GM12801 (cell line): ENCODE data around the gene ORM1.

Experiments used
- TF ChIP-seq, protein P1 (sequence below): IDR thresholded peaks from one replicate; pipeline ENCODE4 v1.5.1; 2011; ENCODE audit warnings: control low read depth; ENCODE audit not compliant: insufficient read length; ENCODE audit errors: extremely low read depth

The ORM1 gene

DNA sequence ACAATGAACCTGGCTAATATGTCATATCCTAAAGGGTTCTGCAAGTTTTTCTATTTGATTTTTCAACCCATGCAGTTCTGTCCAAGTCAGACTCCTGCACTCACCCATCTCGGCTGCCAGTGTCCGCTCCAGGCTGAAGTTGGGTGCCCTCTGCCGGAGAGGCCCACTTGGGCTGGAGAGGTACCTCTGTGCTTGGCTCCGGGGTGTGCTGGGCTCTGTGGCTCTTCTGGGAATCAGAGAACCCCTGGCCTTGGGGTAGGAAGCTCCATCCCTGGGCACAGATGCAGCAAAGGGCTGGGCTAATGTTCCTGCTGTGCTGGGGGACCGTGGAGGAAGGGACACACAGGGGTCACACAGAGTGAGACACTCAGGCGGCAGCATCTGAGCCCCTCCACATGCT lies 32.9 kb downstream of the ORM1 start:
- TF ChIP-seq, protein P1, sequence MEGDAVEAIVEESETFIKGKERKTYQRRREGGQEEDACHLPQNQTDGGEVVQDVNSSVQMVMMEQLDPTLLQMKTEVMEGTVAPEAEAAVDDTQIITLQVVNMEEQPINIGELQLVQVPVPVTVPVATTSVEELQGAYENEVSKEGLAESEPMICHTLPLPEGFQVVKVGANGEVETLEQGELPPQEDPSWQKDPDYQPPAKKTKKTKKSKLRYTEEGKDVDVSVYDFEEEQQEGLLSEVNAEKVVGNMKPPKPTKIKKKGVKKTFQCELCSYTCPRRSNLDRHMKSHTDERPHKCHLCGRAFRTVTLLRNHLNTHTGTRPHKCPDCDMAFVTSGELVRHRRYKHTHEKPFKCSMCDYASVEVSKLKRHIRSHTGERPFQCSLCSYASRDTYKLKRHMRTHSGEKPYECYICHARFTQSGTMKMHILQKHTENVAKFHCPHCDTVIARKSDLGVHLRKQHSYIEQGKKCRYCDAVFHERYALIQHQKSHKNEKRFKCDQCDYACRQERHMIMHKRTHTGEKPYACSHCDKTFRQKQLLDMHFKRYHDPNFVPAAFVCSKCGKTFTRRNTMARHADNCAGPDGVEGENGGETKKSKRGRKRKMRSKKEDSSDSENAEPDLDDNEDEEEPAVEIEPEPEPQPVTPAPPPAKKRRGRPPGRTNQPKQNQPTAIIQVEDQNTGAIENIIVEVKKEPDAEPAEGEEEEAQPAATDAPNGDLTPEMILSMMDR = no peak

DNA sequence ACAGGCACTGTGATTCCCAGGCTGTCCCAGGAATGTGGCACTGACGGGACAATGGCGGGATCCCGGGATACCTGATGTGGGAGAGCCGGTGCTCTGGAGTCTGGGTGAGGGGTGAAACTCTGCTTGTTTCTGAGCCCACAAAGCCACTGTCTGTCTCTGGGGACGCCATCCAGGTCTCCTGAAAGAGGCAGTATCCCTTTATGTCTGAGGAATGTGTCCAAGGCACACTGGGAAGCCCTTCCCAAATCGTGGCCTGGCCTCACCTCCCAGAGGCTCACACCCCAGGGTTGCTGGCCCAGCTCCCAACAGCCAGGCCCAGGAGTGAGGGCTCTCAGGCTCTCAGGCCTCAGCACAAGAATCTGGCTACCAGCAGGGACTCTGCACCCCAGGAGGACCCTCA lies 33.9 kb downstream of the ORM1 start:
- TF ChIP-seq, protein P1 = no peak

DNA sequence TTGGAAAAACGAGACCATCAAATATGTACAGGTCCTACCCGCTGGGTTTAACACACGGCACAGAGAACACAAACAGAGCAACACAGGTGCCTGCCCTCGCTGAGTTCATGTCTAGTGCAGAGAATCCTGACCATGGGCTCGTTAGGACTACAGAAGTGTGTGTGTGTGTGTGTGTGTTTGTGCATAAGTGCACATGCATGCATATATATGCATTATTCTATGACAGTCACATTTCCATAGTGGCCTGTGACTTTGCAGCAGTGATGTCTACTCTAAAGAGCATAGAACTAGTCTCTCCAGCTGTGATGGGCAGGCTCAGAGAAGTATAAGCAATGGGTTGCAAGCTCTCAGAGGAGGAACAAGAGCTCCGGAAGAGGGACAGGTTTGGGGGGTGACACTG lies 34.5 kb downstream of the ORM1 start:
- TF ChIP-seq, protein P1 = no peak

DNA sequence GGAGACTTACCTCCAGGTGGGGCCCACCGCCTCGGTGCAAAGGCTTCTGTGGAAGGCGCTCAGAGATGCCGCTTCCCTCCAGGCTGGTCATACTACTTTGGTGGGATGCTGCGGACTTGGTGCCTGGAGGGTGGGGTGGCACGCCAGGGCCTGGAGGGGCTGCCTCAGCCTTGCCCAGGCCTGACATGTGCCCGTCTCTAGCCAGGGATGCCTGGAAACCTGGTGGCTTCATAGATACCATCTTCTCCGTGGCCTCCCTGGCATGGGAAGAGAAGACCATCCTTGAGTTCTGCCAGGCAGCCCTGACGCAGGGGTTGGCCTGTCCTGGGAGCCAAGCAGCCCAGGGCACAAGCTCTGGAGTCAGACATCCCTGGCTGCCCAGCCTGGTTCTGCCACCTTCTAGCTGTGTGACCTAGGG lies 35.0 kb downstream of the ORM1 start:
- TF ChIP-seq, protein P1 = no peak

DNA sequence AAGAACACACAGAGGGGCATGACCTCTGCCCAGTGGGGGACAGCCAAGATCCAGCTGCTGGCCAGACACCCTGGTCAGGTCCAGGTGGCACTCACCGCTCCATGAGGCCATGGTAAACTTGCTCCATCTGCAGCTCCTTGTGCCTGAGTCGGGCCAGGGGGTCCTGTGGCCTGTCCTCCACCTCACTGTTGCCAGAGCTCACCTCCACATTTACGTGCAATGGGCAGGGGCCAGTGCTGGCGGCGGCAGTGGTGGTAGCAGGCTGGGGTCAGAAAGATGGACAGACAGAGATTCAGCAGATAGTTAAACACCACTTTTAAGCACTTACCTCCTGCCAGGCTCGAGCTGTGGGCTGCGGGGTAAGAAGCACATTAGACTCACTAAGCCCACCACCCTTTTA lies 36.9 kb downstream of the ORM1 start:
- TF ChIP-seq, protein P1 = no peak

DNA sequence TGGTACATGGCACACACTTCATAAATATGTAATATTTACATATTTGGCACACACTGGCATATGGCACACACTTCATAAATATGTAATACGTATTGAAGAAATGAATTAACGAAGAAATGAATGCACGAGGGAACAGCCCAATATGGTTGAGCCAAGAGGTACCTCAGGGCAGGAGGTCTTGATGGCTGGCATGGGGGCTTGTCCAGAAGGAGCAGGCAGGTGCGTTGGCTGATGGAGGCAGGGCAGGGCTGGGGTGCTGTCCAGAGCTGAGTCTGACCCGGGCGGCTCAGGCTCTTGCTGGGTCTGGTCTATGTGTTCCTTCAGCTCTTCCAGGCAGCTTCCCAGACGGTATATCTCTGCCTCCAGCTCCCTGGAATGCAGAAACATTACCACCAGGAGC lies 38.6 kb downstream of the ORM1 start:
- TF ChIP-seq, protein P1 = no peak

DNA sequence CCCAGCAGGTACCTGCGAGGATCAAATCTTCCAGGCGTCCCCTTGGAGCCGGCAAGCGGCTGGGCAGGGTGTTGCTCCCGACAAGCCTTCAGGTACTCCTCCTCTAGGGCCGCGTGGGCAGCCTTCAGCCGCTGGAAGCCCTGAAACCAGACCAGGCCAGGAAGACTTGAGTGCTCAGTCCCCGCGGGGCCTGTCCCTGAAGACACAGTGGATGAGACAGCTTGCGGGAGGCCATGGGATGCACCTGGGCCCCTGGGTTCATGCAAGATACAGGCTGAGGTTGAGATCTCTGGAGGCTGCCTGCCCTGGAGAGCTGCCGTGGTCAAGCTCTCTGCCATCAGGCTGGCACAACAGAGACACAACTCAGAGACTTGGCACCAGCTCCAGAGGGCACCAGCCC lies 39.5 kb downstream of the ORM1 start:
- TF ChIP-seq, protein P1 = no peak

DNA sequence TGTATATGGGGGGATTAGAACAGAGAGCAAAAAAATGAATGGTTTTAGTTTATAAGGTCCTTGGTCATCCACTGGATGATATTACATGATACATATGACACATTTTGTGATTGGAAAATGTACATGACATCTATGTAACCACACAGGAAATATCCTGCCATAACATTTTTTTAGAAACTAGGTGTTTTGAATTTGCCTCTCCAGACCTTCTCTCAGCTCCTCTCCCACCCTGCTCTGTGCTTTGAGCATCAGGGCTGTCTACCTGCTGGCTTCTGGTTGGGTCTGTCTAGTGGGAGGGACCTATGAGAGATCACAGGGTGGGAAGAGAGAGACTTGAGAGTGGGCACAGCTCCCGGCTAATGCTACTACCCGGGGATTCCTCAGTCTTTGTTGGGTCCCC lies 40.5 kb downstream of the ORM1 start:
- TF ChIP-seq, protein P1 = no peak
